T-helper 1 cell (primary cell): ENCODE measurements around the gene TTC8.
"Not testable (repeated sequence)": the region's sequence is repeated elsewhere in the genome, so short reads cannot be mapped to it uniquely, and the experiment has no call there.

Source experiments
- DNase-seq, 5 donors: peaks; one replicate each; pipeline ENCODE4 v3.0.0-alpha.2; 2012 to 2020

The TTC8 gene

DNA sequence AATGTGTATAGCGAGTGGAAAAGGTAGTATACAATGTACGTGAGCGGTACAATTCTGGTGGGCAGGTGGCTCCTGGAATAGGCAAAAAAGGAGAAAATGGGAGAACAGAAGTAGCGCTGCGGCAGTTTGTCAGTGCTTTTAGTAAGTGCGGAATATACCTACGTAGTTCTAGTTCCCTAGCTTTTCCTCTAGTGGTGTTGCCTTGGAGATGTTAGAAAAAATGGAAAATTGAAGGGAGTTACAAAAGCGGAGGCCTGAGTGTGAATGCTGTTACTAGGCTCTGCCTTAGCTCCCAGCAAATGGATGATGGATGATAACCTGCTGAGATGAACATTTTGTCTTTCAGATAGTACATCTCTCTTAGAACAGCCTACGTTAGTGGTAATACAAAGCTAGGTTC is 1.1 kb downstream of the TTC8 start:
- DNase-seq, result no peak

DNA sequence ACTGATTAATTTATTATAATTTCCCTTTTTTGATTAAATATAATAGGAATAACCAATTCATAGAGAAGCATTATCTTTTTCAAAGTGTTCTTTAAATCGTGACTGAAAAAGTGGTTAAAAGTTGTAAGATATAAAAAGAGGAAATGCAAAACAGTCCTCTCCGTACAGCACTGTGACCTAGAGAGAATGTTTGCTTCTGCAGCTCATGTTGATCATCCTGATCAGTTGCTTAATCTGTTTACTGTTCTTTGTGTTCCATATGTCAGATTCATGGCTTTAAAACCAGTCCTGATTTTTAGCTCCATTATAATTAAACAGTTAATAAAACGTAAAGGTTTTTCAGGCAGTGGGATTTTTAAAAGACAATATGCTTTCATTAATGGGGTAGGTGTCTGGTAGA is 4.7 kb downstream of the TTC8 start:
- DNase-seq, result no peak

- DNase-seq, result no peak
Observed at GRCh38 chr14:88829685-88830302, 5.3 kb downstream of the TTC8 start.

- DNase-seq, result no peak
Observed at GRCh38 chr14:88831284-88831683, 6.8 kb downstream of the TTC8 start.

GRCh38 chr14:88834883-88835431 is 10.5 kb downstream of the TTC8 start:
- no peak for DNase-seq

DNA sequence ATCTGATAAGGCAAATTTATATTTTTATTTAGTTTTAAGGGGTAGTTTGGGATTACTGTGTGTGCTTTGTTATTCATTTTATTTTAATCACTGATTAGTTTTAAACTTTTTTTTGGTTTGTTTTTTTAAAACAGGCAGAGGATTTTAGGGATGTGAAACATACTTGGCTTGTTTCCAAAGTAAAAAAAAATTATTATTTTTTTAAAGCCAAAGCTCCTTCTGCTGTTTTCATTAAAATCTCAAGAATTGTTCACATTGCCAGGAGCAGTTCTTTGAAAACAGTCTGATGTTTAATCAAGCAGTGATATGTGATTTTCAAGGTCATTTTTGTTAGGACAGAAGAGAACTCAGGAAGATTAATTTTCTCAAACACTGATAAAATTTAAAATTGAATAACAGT is 11.2 kb downstream of the TTC8 start:
- no peak for DNase-seq

- no peak for DNase-seq
Observed at GRCh38 chr14:88837495-88837894, 13.0 kb downstream of the TTC8 start.

- no peak for DNase-seq
Observed at GRCh38 chr14:88838015-88838414, 13.6 kb downstream of the TTC8 start.

DNA sequence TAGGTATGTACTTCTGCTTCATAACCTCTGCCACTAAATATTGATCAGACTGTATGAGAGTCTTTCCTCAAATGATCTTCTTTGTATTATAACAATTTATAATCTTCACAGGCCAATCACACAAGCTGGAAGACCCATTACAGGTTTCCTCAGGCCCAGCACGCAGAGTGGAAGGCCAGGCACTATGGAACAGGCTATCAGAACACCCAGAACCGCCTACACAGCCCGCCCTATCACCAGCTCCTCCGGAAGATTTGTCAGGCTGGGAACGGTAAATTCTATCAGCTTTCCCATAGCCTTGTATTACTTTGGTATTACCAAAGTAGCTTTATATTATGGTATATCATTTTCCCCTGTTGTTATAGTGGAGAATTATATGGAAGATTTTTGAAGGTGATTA is 16.5 kb downstream of the TTC8 start:
- DNase-seq, result no peak

DNA sequence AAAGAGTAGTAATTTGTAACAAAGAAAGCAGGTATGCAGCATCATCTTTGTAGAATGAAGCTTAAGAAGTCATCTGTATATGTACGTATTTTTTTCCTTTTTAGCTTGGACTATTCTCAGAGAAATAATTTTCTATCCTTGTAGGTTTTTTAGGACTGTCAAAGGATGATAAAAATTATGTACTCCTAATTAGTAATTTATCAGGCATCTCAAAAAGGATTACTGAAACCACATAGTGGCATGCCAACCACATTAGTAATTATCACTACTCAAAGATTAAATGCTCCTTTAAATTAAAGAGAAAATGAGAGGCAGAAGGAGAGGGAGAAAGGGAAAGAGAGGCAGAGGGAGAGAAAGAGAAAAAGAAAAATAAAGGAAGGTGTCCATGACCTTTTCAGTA is 17.3 kb downstream of the TTC8 start:
- DNase-seq, result no peak

DNA sequence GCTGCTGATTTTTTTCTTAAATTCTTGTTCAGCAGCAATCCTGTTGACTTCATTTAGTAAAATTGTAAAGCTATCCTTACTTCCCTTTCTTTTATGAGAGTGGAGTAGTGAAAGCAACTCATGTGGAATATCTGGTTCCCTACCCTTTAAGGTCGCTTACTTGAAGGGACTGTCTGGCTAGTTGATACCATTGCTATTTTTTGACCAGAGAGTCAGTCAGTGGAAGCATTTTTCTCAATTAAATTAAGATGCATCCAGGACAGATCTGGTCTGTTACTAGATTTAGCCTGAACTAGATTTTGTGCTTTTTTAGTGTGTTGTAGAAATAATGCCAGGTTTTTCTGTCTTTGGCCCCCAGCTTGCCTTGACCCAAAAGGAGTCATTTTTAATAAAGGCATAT is 18.0 kb downstream of the TTC8 start:
- DNase-seq, result no peak

GRCh38 chr14:88844980-88845491 is 20.6 kb downstream of the TTC8 start:
- no peak for DNase-seq

- no peak for DNase-seq
Observed at GRCh38 chr14:88848571-88848970, 24.1 kb downstream of the TTC8 start.

GRCh38 chr14:88849716-88850115 is 25.3 kb downstream of the TTC8 start:
- no peak for DNase-seq

DNA sequence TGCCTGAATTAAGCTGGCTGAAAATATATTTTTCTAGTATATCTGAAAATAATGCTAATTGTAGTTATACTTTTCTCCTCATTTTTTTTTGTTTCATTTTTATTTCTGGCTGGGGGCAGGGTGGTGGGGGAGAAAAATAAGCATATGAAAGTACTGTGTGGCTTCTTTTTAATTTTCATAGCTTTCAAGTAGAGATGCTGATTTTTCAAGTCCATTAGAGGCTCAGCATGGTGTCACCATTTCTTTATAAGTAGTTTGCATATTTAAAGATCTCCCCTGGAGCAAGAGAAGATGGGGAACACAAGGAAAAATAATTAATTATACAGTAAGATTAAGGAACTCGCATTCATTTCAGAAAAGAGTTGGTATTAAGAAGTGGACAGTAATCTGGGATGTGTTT is 27.1 kb downstream of the TTC8 start:
- DNase-seq, result no peak

DNA sequence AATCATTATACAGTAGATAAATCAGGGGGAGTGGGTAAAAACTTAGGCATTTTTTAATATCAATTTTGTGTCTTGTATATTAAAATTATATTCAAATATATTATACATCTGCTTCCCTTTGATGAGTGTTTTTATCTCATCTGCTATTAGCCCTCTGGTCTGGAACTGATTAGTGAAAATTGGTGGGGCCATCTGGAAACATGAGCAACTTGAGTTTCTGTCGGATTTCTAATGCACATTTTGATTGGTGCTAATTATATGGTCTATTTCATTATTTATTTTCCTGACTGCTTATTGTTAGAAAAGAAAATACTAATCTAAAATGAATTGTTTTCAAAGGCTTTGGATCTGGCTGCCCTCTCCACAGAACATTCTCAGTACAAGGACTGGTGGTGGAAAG is 28.2 kb downstream of the TTC8 start:
- DNase-seq, result no peak

GRCh38 chr14:88853129-88853528 is 28.7 kb downstream of the TTC8 start:
- no peak for DNase-seq

DNA sequence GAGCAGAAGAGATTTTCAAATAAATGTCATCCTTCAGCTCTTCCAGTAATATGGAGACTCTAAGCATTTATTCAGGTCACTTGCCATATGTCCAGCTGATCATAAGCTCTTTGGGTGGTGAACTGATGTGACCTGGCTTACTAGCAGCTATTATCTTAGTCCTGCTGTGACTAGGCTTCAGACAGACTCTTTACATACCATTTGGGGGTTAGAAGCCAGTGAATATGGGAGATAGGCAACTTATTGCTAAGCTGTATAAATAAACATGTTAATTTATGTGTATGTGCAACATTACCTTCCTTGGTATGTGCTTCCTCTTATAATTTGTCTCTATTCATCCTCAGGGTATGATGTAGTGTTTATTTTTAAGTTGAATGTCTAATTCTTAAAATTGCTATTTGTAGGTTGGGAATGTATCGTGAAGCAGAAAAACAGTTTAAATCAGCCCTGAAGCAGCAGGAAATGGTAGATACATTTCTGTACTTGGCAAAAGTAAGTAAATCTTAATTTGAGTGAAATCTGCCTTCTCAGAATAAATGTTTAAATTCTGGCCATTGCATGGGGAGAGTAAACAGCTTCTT is 32.4 kb downstream of the TTC8 start:
- no peak for DNase-seq

GRCh38 chr14:88857861-88858260 is 33.4 kb downstream of the TTC8 start:
- DNase-seq, result not testable (repeated sequence)

DNA sequence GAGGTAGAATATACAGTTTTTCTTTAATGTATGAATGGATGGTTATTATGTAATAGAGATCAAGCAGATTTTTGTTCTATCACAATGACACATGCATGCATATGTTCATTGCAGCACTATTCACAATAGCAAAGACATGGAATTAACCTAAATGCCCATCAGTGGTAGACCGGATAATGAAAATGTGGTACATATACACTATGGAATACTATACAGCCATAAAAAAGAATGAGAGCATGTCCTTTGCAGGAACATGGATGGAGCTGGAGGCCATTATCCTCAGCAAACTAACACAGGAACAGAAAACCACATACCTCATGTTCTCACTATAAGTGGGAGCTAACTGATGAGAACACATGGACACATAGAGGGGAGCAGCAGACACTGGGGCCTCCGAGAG is 34.7 kb downstream of the TTC8 start:
- not testable (repeated sequence) for DNase-seq

DNA sequence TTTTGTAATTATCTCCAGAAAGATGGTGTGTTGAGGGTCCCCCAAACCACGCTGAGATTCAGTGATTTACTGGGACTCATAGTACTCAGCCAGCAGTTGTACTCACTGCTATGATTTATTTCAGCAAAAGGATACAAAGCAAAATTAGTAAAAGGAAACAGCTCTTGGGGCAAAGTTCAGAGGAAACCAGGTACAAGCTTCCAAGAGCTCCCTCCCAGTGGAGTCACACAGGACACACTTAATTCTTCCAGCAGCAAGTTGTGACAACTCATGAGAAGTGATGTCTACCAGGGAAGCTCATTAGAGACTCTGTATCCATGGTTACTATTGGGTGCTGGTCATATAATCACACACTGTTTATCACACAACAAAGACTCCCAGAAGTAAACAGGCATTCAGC is 38.7 kb downstream of the TTC8 start:
- no peak for DNase-seq

DNA sequence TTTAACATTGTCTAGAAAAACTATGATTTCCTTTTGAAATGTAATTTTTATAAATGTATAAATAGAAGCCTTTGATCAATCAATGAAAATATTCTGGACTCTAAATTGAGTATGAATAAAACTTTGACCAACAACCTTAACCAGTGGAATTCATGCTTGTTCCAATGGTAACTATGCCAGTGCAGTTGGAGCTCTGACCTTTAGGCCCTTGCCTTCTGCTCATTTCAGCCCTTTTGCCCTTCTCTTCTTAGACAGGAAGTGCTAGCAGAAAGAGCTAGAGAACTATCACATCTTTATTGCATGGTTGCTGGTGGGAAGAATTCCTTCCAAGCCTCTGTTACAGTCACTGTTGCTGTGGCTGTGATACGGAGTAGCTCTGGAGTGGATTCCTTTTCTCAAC is 39.7 kb downstream of the TTC8 start:
- no peak for DNase-seq

DNA sequence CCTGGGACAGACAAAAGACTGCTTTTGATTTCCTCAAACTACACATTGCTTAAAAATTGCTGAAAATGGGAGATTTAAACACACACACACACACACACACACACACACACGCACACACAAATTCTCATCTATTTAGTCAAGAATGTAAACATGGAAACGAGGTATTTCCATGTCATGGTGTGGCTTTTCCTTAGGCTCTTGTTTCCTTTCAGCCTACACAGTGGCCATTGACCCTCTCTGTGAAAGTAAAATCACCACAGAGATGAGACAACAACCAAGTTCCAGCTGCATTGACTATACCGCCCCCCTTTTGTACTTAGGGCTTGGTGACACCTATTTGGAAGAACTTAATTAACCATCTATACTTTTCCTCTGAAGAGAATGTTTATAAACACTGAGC is 41.9 kb downstream of the TTC8 start:
- no peak for DNase-seq

DNA sequence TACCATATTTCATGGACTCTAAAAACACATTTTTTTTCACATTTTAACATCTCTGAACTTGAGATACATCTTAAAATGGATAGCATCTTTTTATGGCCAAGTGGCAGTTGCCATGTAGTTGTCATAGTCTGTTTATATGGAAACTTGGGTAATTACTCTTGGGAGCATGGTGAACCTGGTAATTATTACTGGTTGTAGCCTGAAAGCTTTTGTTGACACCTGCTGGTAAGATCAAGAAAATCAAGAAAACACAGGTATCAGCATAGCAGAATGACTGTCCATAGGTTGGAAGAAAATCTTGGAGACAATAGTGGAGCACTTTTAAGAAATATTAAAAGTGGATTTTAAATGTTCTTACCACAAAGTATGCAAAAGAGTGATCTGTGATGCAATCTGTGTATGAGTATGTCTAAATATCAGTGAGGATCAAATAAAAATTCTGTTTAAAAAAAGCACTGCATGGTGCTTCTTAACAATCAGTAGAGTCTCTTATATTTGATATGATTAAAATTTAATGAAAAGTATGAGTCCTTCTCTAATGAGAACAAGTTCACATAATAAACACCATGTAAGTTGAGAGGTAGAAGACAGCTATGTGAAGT is 44.2 kb downstream of the TTC8 start:
- no peak for DNase-seq
